ENCODE results near the gene PIGZ. TPM values are rescaled to one million over a fixed set of nuclear protein-coding genes. Genes with fewer than 3 reads are reported as not detected.

Gene PIGZ
- total and polyA plus RNA-seq, 9 of the 15 experiments (the other 6 are each of a cell fraction or from before 2014, with no cell fraction given) = 0.15 to 1.8 (median 0.76) TPM

DNA sequence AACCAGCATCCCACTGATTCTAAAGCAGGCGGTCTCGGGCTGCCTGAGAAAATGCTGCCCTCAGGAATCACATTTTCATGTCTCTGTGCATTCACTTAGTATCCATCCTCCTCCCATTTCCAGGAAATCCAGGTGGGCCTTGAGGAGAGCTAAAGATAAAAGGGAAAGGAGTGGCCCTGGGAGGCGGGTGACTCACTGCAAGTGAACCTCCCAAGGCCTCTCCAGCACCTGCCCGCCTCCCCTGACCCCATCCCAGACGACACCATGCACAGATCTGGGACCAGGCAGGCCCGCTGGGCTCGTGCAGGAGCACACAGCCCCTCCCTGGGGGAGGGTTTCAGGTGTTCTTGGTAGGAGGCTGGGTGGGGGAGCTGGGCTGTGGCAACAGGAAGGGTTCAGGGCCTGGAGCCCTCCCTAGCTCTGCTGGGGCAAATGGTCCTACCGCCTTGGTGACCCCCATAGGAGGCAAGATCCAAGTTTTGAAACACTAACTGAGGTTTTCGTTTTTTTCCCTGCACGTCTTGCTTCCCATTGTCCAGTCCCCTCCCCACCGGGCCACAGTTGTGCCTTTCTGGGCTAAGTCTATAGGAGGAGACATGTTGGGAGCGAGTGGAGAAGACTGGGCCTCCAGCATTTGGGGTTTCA lies 38.8 kb upstream of the PIGZ start:
- ATAC-seq = no peak
- DNase-seq (ENCODE audit: extremely low read depth in 1 of 4, low spot score in 3 of 4) = peak; percentile 38 to 58 (median 47)
- FAIRE-seq = no peak
- WGBS (ENCODE audit: insufficient coverage, low coverage, missing lambda C conversion rate) = 24% methylated on average over 12 of the region's 12 CpGs
- no peaks in the 10 kb centered on the region for H3K27me3 ChIP-seq (ENCODE audit: control insufficient read depth in 2 of 2, insufficient read depth in 2 of 2, low read length in 2 of 2)
- H3K4me3 ChIP-seq = no peak overlapping the region
- H3K36me3 ChIP-seq (ENCODE audit: control insufficient read depth, insufficient read depth, low read length) = no peaks in the 10 kb centered on the region
- H3K79me2 ChIP-seq (ENCODE audit: control insufficient read depth, insufficient read depth, low read length) = no peaks in the 10 kb centered on the region
- no peak overlapping the region for H2AFZ ChIP-seq (ENCODE audit: low read depth, low read length)
- in situ Hi-C loops (cut with MboI) = no loop called here
- H4K20me1 ChIP-seq (replicated peaks; ENCODE audit: control insufficient read depth, insufficient read depth, low read length) = no peaks in the 10 kb centered on the region
- no peak overlapping the region for H3K4me2 ChIP-seq (ENCODE audit: insufficient read depth, low read length)
- no peaks in the 10 kb centered on the region for H3K9me1 ChIP-seq (ENCODE audit: control insufficient read depth, insufficient read depth, low read length)
- BruUV-seq (replicated peaks) = no TSS peak
- H3K9ac ChIP-seq (ENCODE audit: insufficient read depth in 1 of 2, low read depth in 2 of 2, low read length in 2 of 2) = peak overlapping the region in 1 of 2 experiments; percentile 66; a peak in 2 of 4 replicates
- CTCF ChIA-PET (ENCODE audit: low intra/inter-chr PET ratio) = no interaction called here
- POLR2A ChIA-PET = interaction anchor here (0.8 to 1.2 kb wide), 4 partner anchors 13 to 116 kb away, joined by 3 to 6 read pairs (median 3); partner anchors contain the start of gene MELTF
- H3K4me1 ChIP-seq (replicated peaks in 1 of 2; ENCODE audit: control insufficient read depth in 2 of 2, insufficient read depth in 2 of 2, low read length in 2 of 2) = peaks cover 3 to 56% of the 10 kb centered on the region in 2 experiments; a peak in 3 of 5 replicates
- no peak overlapping the region for H3K27ac ChIP-seq (ENCODE audit: extremely low read depth, low read depth, low read length)
- intact Hi-C loops (cut with micrococcal nuclease) = no loop called here
- H3K9me3 ChIP-seq (replicated peaks; ENCODE audit: control insufficient read depth, insufficient read depth, low read depth, low read length) = no peaks in the 10 kb centered on the region
- 0 out of 2 replicates have a peak, but pooled peaks have one; percentile 16 for TF ChIP-seq FOSL1 (tag; conservative IDR thresholded peaks at IDR 0.05)
- TF ChIP-seq, protein P1, sequence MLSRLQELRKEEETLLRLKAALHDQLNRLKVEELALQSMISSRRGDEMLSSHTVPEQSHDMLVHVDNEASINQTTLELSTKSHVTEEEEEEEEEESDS (CRISPR knock-in tag; IDR thresholded peaks at IDR 0.05) = no peak
- no peak for TF ChIP-seq PATZ1 (CRISPR knock-in tag; IDR thresholded peaks at IDR 0.05; ENCODE audit: borderline replicate concordance)
- no peak for TF ChIP-seq GATAD2A (IDR thresholded peaks at IDR 0.05)
- no peak for TF ChIP-seq GTF2E2 (tag; IDR thresholded peaks at IDR 0.05)
- TF ChIP-seq, protein P2, sequence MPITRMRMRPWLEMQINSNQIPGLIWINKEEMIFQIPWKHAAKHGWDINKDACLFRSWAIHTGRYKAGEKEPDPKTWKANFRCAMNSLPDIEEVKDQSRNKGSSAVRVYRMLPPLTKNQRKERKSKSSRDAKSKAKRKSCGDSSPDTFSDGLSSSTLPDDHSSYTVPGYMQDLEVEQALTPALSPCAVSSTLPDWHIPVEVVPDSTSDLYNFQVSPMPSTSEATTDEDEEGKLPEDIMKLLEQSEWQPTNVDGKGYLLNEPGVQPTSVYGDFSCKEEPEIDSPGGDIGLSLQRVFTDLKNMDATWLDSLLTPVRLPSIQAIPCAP (CRISPR knock-in tag; IDR thresholded peaks at IDR 0.05; ENCODE audit: borderline replicate concordance) = no peak
- TF ChIP-seq TEAD4 (IDR thresholded peaks at IDR 0.05; ENCODE audit: low read length) = no peak
- TF ChIP-seq TEAD4 (CRISPR knock-in tag; IDR thresholded peaks at IDR 0.05; ENCODE audit: borderline replicate concordance) = no peak
- no peak for TF ChIP-seq BCOR (IDR thresholded peaks at IDR 0.05)
- 0 out of 2 replicates have a peak, but pooled peaks have one; percentile 8 for TF ChIP-seq BHLHE40 (IDR thresholded peaks at IDR 0.05; ENCODE audit: low read length)
- TF ChIP-seq ZNF717 (CRISPR knock-in tag; IDR thresholded peaks at IDR 0.05) = no peak
- no peak for TF ChIP-seq RFX5 (IDR thresholded peaks at IDR 0.05; ENCODE audit: low read depth, low read length)
- no peak for TF ChIP-seq BCLAF1 (IDR thresholded peaks at IDR 0.05; ENCODE audit: borderline replicate concordance in 1 of 2, control insufficient read depth in 1 of 2, low read depth in 2 of 2, low read length in 1 of 2)
- TF ChIP-seq, protein P3, sequence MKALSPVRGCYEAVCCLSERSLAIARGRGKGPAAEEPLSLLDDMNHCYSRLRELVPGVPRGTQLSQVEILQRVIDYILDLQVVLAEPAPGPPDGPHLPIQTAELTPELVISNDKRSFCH (CRISPR knock-in tag; IDR thresholded peaks at IDR 0.05) = no peak
- TF ChIP-seq, protein P3 (tag; IDR thresholded peaks at IDR 0.05) = no peak
- 0 out of 2 replicates have a peak, but pooled peaks have one; percentile 6 for TF ChIP-seq CBFA2T3 (IDR thresholded peaks at IDR 0.05)
